IMR-90 (cell line): Measurements from ENCODE around the gene HAND1.

Experiments used
- ELK1 ChIP-seq: fragments of 150-350 bp; IDR thresholded peaks from 2 replicates; pipeline ENCODE4 v1.6.1; 2016; ENCODE audit warnings: low read depth, mild to moderate bottlenecking, low read length, moderate library complexity, borderline replicate concordance
- MAFK ChIP-seq: IDR thresholded peaks from 2 replicates; pipeline ENCODE4 v1.6.1; 2012; ENCODE audit warnings: low read depth, low read length, improper control_type of control experiment
- POLR2A ChIP-seq: IDR thresholded peaks from 2 replicates; pipeline ENCODE4 v1.6.1; 2012; ENCODE audit warnings: mild to moderate bottlenecking, low read depth, low read length
- RAD21 ChIP-seq: IDR thresholded peaks from 2 replicates; pipeline ENCODE4 v1.6.1; 2012; ENCODE audit warnings: low read length, improper control_type of control experiment
- TF ChIP-seq, protein P1 (sequence below): conservative IDR thresholded peaks from 2 replicates; pipeline ENCODE4 v1.5.1; 2012; ENCODE audit warnings: mild to moderate bottlenecking, low read depth, low read length, improper control_type of control experiment

DNA sequence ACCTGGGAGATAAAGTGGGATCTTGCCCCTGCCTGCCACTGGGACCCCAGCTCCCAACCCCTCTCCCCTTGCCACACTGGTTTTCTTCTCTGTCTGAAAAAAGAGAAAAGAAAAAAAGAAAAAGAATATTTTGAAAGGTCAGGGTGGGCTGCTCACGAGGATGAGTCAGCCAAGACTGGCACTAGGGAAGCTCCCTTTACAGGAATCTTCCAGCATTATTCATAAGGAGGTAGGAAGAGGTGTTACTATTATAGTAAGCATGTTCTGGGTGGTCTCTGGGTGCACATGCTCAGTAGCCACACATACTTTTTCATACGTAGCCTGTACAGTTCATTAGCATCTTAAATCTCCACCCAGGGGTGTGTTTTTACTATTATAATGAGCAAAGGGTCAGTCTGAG, 46.8 kb upstream of the HAND1 start:
- TF ChIP-seq MAFK (no peak), ELK1 (no peak), RAD21 (no peak), POLR2A (no peak)
- TF ChIP-seq, protein P1, sequence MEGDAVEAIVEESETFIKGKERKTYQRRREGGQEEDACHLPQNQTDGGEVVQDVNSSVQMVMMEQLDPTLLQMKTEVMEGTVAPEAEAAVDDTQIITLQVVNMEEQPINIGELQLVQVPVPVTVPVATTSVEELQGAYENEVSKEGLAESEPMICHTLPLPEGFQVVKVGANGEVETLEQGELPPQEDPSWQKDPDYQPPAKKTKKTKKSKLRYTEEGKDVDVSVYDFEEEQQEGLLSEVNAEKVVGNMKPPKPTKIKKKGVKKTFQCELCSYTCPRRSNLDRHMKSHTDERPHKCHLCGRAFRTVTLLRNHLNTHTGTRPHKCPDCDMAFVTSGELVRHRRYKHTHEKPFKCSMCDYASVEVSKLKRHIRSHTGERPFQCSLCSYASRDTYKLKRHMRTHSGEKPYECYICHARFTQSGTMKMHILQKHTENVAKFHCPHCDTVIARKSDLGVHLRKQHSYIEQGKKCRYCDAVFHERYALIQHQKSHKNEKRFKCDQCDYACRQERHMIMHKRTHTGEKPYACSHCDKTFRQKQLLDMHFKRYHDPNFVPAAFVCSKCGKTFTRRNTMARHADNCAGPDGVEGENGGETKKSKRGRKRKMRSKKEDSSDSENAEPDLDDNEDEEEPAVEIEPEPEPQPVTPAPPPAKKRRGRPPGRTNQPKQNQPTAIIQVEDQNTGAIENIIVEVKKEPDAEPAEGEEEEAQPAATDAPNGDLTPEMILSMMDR = no peak
